GM12891 (cell line): Measurements from ENCODE around the gene PXDN.

Source experiments
- PAX5 ChIP-seq: IDR thresholded peaks from 2 replicates; pipeline ENCODE4 v1.6.1; 2011; ENCODE audit warnings: low read length, moderate library complexity, mild to moderate bottlenecking; ENCODE audit not compliant: insufficient read depth, severe bottlenecking
- POLR2A ChIP-seq: IDR thresholded peaks from 2 replicates; pipeline ENCODE4 v1.6.1; 2011; ENCODE audit warnings: low read depth, low read length, control low read depth
- POLR2AphosphoS5 ChIP-seq: IDR thresholded peaks from 2 replicates; pipeline ENCODE4 v1.6.1; 2011; ENCODE audit warnings: low read depth, low read length, control low read depth
- POU2F2 ChIP-seq: IDR thresholded peaks from 2 replicates; pipeline ENCODE4 v1.6.1; 2011; ENCODE audit warnings: low read depth, mild to moderate bottlenecking, control low read depth, low read length, moderate library complexity
- SPI1 ChIP-seq: IDR thresholded peaks from 2 replicates; pipeline ENCODE4 v1.6.1; 2011; ENCODE audit warnings: low read depth, low read length, control low read depth
- TAF1 ChIP-seq: IDR thresholded peaks from 2 replicates; pipeline ENCODE4 v1.6.1; 2011; ENCODE audit warnings: low read depth, low read length, control low read depth

- TF ChIP-seq POLR2A = no peak
- TF ChIP-seq POLR2AphosphoS5 = no peak
- TF ChIP-seq TAF1 = no peak
- TF ChIP-seq SPI1 = no peak
- no peak for TF ChIP-seq PAX5
- no peak for TF ChIP-seq POU2F2
These were observed 35.6 kb downstream of the PXDN start for GRCh38 chr2:1708476-1709334.
